GM18520 (cell line): ENCODE results near the gene RIOK1.

Experiments
- ATAC-seq: cut with Tn5 transposase; IDR thresholded peaks from one replicate; pipeline ENCODE4 v1.9.1; 2021; ENCODE audit not compliant: unreplicated experiment

The RIOK1 gene

DNA sequence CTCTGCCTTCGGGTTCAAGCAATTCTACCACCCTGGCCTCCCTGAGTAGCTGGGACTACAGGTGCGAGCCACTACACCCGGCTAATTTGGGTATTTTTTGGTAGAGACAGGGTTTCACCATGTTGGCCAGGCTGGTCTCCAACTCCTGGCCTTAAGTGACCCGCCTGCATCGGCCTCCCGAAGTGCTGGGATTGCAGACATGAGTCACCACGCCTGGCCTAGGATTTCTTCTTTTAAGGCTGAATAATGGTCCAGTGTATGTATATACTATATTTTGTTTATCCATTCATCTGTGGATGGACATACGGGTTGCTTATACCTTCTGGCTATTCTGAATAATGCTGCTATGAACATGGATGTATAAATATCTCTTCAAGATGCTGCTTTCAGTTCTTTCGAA lies 17.1 kb downstream of the RIOK1 start:
- ATAC-seq = no peak

DNA sequence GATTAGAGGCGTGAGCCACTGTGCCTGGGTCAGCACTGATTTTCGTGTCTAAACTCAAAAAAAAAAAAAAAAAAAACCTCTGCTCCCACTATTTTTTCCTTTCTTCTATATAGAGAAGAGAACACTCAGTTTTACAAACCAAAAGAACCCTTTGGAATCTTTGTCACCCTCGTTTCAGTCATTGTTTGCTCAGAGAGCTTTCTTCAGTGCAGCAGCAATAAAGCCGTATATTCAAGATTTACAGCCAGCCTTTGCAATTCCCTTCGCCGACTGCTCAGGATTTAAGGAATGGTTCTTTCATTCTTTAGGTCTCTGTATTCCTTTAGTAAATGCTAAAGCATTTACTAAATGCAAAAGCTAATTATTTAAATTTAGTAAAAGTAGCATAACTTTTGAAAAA lies 20.1 kb downstream of the RIOK1 start:
- no peak for ATAC-seq

- ATAC-seq = no peak
These were observed 21.2 kb downstream of the RIOK1 start for GRCh38 chr6:7410851-7411250.

- ATAC-seq = no peak
These were observed 21.7 kb downstream of the RIOK1 start for GRCh38 chr6:7411328-7411727.

DNA sequence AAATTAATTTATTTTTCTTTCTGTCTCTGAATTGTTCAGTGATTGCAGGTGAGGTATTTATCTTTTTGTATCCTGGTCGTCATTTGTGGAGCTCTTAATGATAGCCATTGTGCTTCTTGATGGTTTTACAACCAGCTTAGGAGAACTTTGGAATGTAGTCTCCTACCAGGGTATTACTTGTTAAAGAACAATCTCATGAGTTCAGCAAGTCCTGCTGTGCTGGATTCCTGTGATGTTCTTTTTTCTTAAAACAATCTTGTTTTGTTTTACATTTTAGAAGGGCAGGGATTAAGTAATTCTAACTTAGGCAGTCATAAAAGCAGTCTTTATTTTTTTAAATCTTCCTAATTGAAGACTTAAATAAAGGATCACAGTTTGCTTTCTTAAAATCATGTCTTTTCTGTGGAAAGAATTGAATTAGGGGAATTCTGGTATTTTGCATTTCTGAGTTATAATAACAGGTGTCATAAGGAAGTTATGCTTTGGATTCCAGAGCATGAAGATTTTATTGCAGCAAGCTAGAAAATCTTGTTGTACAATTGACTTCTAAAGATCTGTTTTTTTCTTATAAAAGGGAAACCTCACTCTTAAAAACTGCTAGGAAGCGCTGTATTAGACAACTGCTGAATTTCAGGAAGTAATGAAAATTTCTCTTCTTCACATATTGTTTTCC lies 23.7 kb downstream of the RIOK1 start:
- no peak for ATAC-seq

DNA sequence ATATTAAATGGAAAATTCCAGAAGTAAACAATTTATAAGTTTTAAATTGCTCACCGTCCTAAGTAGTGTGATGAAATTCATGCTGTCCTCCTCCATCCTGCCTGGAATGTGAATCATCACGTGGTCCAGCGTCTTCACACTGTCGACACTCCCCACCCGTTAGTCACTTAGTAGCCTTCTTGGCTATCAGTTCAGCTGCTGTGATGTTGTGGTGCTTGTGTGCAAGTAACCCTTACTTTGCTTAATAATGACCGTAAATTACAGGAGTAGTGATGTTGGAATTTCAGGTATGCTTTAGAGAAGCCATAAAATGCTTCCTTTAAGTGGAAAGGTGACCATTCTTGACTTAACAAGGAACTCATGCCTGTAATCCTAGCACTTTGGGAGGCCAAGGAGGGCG lies 25.2 kb downstream of the RIOK1 start:
- no peak for ATAC-seq

- ATAC-seq = no peak
These were observed 28.1 kb downstream of the RIOK1 start for GRCh38 chr6:7417684-7418083.

- no peak for ATAC-seq
These were observed 28.8 kb downstream of the RIOK1 start for GRCh38 chr6:7418238-7418905.

- no peak for ATAC-seq
These were observed 29.5 kb downstream of the RIOK1 start for GRCh38 chr6:7419065-7419464.

- ATAC-seq = no peak
These were observed 31.5 kb downstream of the RIOK1 start for GRCh38 chr6:7421066-7421465.

DNA sequence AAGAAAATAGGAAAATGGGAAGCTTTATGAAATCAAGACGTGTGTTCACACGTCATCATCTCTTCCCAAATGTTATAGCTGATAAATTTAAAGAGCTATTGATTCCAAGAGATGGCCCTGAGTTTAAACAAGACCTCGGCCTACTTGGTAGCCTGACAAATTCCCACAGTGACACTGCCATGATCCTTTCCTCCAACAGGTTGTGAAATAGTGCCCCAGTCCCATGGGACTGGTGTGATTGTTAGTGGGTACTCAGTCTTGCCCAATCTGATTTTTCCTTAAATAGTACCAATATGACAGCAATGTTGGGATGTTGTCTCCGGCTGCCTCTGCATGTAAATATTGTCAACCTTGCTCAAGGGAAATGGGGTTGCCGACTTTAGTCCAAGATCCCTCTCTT lies 34.5 kb downstream of the RIOK1 start:
- no peak for ATAC-seq

GRCh38 chr6:7424967-7425807 lies 35.6 kb downstream of the RIOK1 start:
- no peak for ATAC-seq

DNA sequence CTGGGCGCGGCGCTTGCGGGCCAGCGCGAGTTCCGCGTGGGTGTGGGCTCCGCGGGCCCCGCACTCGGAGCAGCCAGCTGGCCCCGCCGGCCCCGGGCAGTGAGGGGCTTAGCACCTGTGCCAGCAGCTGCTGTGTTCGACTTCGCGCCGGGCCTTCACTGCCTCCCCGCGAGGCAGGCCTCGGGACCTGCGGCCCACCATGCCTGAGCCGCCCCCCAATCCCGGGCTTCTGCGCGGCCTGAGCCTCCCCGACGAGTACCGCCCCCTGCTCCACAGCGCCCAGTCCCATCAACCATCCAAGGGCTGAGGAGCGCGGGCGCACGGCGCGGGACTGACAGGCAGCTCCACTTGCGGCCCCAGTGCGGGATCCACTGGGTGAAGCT lies 36.2 kb downstream of the RIOK1 start:
- ATAC-seq = no peak

GRCh38 chr6:7426447-7427169 lies 37.0 kb downstream of the RIOK1 start:
- no peak for ATAC-seq

DNA sequence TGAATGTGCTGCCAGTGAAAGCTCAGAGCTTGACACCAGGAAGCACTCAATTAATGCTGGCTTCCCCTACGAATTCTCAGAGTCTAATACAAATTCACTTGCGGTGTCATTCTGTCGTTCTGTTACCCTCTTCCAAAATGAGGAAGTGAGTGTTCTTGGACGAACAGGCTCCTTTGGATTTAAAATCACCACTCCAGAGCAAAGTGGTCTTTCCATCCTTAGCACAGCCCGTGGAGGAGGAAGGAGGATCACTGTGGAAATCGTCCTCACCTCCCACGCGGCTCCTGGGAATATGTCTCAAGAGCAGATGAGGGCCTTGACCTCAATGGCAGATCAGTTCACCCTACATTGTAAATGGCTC lies 41.7 kb downstream of the RIOK1 start:
- ATAC-seq = no peak

GRCh38 chr6:7431674-7432390 lies 42.2 kb downstream of the RIOK1 start:
- ATAC-seq = no peak

DNA sequence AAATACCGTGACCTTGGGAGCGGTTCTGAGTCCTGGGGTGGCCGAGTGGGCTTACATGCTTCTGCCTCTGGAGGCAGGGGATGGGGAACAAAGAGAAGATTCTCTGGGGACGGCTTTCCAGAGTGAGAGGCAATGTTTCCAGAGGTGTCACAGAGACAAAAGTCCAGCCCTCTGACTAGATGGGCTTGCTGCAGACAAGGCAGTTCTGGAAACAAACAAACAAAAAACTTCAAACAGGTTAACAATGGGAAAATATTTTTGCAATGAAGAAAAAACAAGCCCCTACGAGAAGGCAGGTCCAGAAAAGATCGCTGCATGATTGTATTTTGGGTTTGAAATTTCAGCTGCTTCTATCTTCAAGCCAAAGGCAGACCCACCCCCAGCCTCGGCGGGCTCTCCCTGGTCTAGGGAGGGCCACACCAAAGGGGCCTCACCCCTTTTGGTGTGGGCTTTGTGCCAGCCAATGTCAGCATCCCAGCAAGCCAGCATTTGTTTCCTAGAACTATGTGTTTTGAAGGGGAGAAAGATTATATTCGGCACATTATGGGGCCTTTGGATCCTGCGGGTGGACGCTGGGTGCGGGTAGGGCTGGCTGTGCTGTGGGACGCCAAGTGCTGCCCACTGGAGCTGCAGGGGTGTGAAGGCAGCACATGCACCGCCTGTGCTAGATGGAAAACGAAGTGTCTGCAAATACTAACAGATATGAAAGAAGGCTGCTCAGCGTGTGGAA lies 42.9 kb downstream of the RIOK1 start:
- no peak for ATAC-seq

DNA sequence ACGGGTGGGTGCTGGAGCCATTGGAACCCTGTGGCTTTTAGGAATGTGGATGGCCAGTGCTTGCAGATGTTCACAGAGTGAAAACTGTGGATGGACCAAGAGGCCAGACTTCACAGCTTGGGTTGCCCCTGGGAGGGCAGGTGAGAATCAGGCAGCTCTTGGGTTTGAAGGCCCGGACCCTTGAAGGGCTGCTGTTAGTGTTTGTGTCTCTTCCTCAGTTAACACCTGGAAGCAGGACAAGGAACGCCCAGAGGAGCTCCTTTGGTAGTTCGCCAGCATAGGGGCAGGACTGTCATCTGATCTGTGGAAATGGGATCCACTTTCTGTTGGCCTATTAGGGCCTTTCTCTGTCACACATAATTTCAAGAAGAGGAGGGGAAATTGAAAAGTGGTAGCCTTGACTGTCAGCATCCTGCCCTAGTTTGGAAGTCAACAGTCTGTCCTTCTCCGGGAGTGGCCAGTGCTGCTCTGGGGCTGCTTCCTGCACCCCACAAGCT lies 43.6 kb downstream of the RIOK1 start:
- no peak for ATAC-seq

- ATAC-seq = no peak
These were observed 45.1 kb downstream of the RIOK1 start for GRCh38 chr6:7434672-7435071.

DNA sequence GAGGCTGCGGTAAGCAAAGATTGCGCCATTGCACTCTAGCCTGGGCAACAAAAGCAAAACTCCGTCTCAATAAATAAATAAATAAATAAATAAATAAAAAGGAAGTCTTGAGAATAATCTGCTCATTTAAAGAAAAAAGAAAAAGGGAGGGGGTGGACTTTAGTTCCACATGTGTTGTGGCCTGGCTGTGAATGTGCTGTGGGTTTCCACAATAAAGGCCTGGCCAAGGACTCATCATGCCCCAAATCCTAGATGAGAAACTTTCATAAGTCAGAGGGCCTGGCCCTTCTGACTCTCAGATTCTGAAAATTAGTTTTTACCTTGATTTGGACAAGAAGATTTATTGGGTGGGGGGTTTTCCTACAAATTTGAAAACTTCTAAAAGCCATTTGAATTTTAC lies 48.4 kb downstream of the RIOK1 start:
- ATAC-seq = no peak
